Cardiac muscle cell (in vitro differentiated cells and primary cell): ENCODE data around the gene CPEB4. TPM values are rescaled to one million over a fixed set of nuclear protein-coding genes. Genes with fewer than 3 reads are reported as not detected.
A peak's percentile ranks its signal among the peaks of the same experiment; 100 is the strongest.

ENCODE experiments used
- DNase-seq, 2 donors: peaks; one replicate each; pipeline versions ENCODE4 v3.0.0 to v3.0.0-alpha.2; 2010 to 2017; ENCODE audit warnings: low read depth in 1 of 2, low spot score in 1 of 2
- H3K27ac ChIP-seq: fragments of 200-600 bp; sonication (generic); 2 replicates; pipeline ENCODE4 v1.5.1; 2016
- H3K27me3 ChIP-seq: fragments of 200-600 bp; sonication (generic); 2 replicates; pipeline ENCODE4 v1.6.0; 2016; ENCODE audit warnings: control low read depth
- H3K36me3 ChIP-seq: fragments of 200-600 bp; sonication (generic); 2 replicates; pipeline ENCODE4 v1.5.1; 2016; ENCODE audit warnings: control low read depth
- H3K4me1 ChIP-seq: fragments of 200-600 bp; sonication (generic); 2 replicates; pipeline ENCODE4 v1.8.1; 2017; ENCODE audit warnings: low read depth, mild to moderate bottlenecking, mixed run types
- H3K4me3 ChIP-seq: fragments of 200-600 bp; sonication (generic); 2 replicates; pipeline ENCODE4 v1.5.1; 2016; ENCODE audit warnings: mild to moderate bottlenecking
- H3K9me3 ChIP-seq: fragments of 200-600 bp; sonication (generic); 2 replicates; pipeline ENCODE4 v1.5.1; 2017; ENCODE audit warnings: low read depth, mild to moderate bottlenecking, control low read depth
- CTCF ChIP-seq: IDR thresholded peaks from 2 replicates; pipeline ENCODE4 v1.5.1; 2012; ENCODE audit warnings: low read depth, mild to moderate bottlenecking, low read length
- polyA plus RNA-seq: library from polyadenylated mRNA; unstranded; fragments of >200 nt; fragmentation: Nextera tagmentation; extraction: Ambion mirVana; gene quantifications from 2 replicates; pipeline ENCODE4 v1.2.1, GENCODE V29; 2016
- total RNA-seq: library from RNA; depleted of rRNA; stranded (reverse); fragments of >200 nt; gene quantifications from 2 replicates; pipeline ENCODE4 v1.2.3, GENCODE V29; 2016

Gene CPEB4
- total and polyA plus RNA-seq, 2 experiments from 2014 or later, result 23.8 to 65.2 TPM

- peak overlapping the region; percentile 76 for H3K27ac ChIP-seq
- H3K4me3 ChIP-seq, result no peak overlapping the region
These were observed 58.2 kb downstream of the CPEB4 start for GRCh38 chr5:173946323-173946722.

DNA sequence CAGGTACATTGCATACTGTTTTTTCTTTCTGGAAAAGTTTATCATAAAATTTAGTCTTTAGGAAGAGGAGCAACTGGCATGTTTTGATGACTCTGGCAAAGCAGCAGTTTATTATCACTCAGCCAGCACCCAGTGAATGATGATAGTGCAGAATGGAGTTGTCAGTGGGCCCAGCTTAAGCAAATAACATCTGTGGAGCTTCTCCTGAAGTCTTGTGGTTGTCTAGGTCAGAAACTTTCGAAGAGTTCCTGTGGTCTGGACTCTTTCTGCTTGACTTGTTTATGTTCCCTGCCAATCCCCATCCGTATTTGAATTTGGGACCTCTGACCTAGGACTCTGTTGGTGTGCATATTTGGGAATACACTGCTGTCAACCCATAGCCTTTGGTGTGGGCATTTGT is 62.7 kb downstream of the CPEB4 start:
- peaks cover 65% of the 10 kb centered on the region for H3K36me3 ChIP-seq

More at GRCh38 chr5:173946323-173946722, 58.2 kb downstream of the CPEB4 start:
- no peak for TF ChIP-seq CTCF
- Histone ChIP-seq H3K27me3 (no peaks in the 10 kb centered on the region), H3K4me1 (peaks cover 52% of the 10 kb centered on the region), H3K36me3 (peaks cover 54% of the 10 kb centered on the region), H3K9me3 (no peaks in the 10 kb centered on the region)
- DNase-seq, result no peak

GRCh38 chr5:173953528-173954090 is 65.5 kb downstream of the CPEB4 start:
- Histone ChIP-seq H3K4me3 (no peak overlapping the region), H3K27me3 (no peaks in the 10 kb centered on the region), H3K27ac (peak overlapping the region; percentile 96), H3K36me3 (peaks cover 47% of the 10 kb centered on the region), H3K4me1 (peaks cover 47% of the 10 kb centered on the region), H3K9me3 (no peaks in the 10 kb centered on the region)
- DNase-seq, result no peak
- TF ChIP-seq CTCF, result no peak

More for the DNA sequence above, 62.7 kb downstream of the CPEB4 start:
- Histone ChIP-seq H3K4me3 (no peak overlapping the region), H3K27me3 (no peaks in the 10 kb centered on the region), H3K27ac (peak overlapping the region; percentile 96), H3K9me3 (no peaks in the 10 kb centered on the region), H3K4me1 (peaks cover 51% of the 10 kb centered on the region)
- no peak for TF ChIP-seq CTCF
- no peak for DNase-seq

DNA sequence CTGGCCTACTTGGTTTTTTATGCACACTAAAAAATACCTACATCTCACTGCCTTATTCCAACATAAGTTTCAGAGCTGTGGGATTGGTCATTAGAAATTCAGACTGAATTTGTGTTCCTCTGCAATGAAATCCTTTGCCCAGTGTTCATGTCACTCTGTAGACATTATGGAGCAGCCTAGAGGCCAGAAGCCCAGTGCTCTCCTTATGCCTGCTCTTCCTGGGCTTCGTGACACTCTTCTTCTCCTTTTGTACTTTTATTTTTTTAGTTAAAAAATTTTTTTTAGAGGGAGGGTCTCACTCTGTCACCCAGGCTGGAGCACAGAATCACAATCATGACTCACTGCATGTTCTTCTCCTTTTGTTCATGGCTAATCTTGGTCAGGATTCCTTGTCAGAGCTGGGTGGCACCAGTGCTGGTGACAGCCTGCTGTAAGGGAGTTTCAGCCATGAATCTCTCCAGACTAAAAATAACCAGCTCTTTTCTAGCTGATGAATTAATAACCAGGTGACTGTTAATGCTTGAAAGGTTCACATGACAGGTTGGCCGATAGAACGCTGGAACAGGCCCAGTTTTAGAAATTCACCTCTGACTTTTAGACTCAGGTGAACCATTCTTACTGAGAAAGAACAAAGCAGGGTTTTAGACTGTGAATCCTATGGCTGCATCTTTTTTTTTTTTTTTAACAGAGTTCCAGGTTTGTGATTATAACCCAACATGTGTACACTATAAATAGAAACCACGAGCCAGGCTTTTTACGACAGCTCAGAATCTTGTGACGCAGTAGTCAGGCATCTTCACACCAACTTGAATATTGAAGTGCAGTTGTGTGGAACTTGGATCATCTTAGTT is 66.7 kb downstream of the CPEB4 start:
- TF ChIP-seq CTCF, result no peak
- no peak overlapping the region for H3K4me3 ChIP-seq
- peak in 1 of 2 donors; percentile 59 for DNase-seq
- peaks cover 46% of the 10 kb centered on the region for H3K36me3 ChIP-seq
- H3K9me3 ChIP-seq, result no peaks in the 10 kb centered on the region
- H3K4me1 ChIP-seq, result peaks cover 47% of the 10 kb centered on the region
- H3K27ac ChIP-seq, result peak overlapping the region; percentile 96
- H3K27me3 ChIP-seq, result no peaks in the 10 kb centered on the region

DNA sequence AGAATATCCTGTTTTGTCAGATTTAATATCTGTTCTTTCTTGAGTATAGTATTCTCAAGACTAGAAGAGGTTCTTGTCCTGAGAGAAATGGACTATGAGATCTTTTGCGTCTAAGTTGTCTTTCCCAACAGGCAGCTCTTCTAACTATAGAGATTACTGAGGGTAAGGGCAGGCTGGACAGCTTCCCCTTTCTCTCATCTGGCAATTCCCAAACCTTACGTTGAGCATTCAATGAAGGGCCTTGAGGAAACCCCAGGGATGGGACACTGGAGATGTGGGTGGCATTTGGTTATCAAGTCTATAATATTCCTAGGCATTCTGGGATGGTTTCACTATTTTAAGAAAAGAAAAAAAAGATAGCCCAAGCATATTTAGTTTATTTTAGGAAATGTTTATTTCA is 72.8 kb downstream of the CPEB4 start:
- no peak overlapping the region for H3K4me3 ChIP-seq
- H3K27ac ChIP-seq, result no peak overlapping the region
- DNase-seq, result no peak
- H3K36me3 ChIP-seq, result peaks cover 9% of the 10 kb centered on the region
- H3K9me3 ChIP-seq, result no peaks in the 10 kb centered on the region
- no peaks in the 10 kb centered on the region for H3K27me3 ChIP-seq
- no peak for TF ChIP-seq CTCF
- peaks cover 31% of the 10 kb centered on the region for H3K4me1 ChIP-seq
